ENCODE measurements around the gene AIPL1. TPM values are rescaled to one million over a fixed set of nuclear protein-coding genes. Genes with fewer than 3 reads are reported as not detected.

The AIPL1 gene
- polyA plus RNA-seq, 1 donor (not counting 4 experiments of a cell fraction or from before 2014, with no cell fraction given) = not detected

- no peaks in the 10 kb centered on the region for H3K9me1 ChIP-seq (ENCODE audit: control insufficient read depth, extremely low read depth, insufficient read depth, low read length)
- H3K27me3 ChIP-seq (ENCODE audit: control insufficient read depth, extremely low read depth, insufficient read depth, low read length) = no peaks in the 10 kb centered on the region
- no peak overlapping the region for H3K4me2 ChIP-seq (ENCODE audit: control insufficient read depth, extremely low read depth, insufficient read depth, low read depth, low read length)
- peaks cover 3 to 12% of the 10 kb centered on the region in 2 experiments for H3K36me3 ChIP-seq (ENCODE audit: control insufficient read depth in 2 of 2, extremely low read depth in 1 of 2, insufficient read depth in 2 of 2, low read length in 2 of 2)
- H3K9ac ChIP-seq (ENCODE audit: control insufficient read depth, extremely low read depth, insufficient read depth, low read length) = no peak overlapping the region
- no peaks in the 10 kb centered on the region for H3K9me3 ChIP-seq (ENCODE audit: control insufficient read depth, low read depth, low read length)
- DNase-seq (ENCODE audit: low read depth, low spot score) (no peak), FAIRE-seq (no peak)
- no peak overlapping the region for H2AFZ ChIP-seq (ENCODE audit: control insufficient read depth, low read length)
- H3K27ac ChIP-seq (ENCODE audit: control insufficient read depth, insufficient read depth, low read length) = no peak overlapping the region
- peaks cover 12% of the 10 kb centered on the region for H3K4me1 ChIP-seq (ENCODE audit: control insufficient read depth, extremely low read depth, insufficient read depth, low read length)
- TF ChIP-seq EZH2 (IDR thresholded peaks at IDR 0.05; ENCODE audit: low read length) = no peak
- no peak for TF ChIP-seq CTCF (optimal IDR thresholded peaks at IDR 0.05 in 1 of 3, IDR thresholded peaks at IDR 0.05 in 1 of 3, conservative IDR thresholded peaks at IDR 0.05 in 1 of 3; ENCODE audit: extremely low read depth in 1 of 3, insufficient read depth in 2 of 3, low read length in 3 of 3)
- H4K20me1 ChIP-seq (ENCODE audit: control insufficient read depth, extremely low read depth, insufficient read depth, low read length) = no peaks in the 10 kb centered on the region
- H3K79me2 ChIP-seq (ENCODE audit: control insufficient read depth, insufficient read depth, low read length) = no peaks in the 10 kb centered on the region
- dilution Hi-C loops (cut with MboI; ENCODE audit: extremely low pct_ligation_motif_present, low sequenced_read_pairs) = no loop called here
- H3K4me3 ChIP-seq (ENCODE audit: control insufficient read depth in 2 of 3, extremely low read depth in 1 of 3, insufficient read depth in 2 of 3, low read depth in 1 of 3, low read length in 3 of 3) = no peak overlapping the region
Observed at GRCh38 chr17:6448473-6448872, 13.6 kb upstream of the AIPL1 start.

GRCh38 chr17:6446516-6447100, 11.7 kb upstream of the AIPL1 start:
- Histone ChIP-seq H3K36me3 (ENCODE audit: control insufficient read depth in 2 of 2, extremely low read depth in 1 of 2, insufficient read depth in 2 of 2, low read length in 2 of 2) (peaks cover 3 to 10% of the 10 kb centered on the region in 2 experiments), H3K4me1 (ENCODE audit: control insufficient read depth, extremely low read depth, insufficient read depth, low read length) (peaks cover 15% of the 10 kb centered on the region), H2AFZ (ENCODE audit: control insufficient read depth, low read length) (no peak overlapping the region), H3K79me2 (ENCODE audit: control insufficient read depth, insufficient read depth, low read length) (no peaks in the 10 kb centered on the region), H4K20me1 (ENCODE audit: control insufficient read depth, extremely low read depth, insufficient read depth, low read length) (no peaks in the 10 kb centered on the region), H3K4me3 (ENCODE audit: control insufficient read depth in 2 of 3, extremely low read depth in 1 of 3, insufficient read depth in 2 of 3, low read depth in 1 of 3, low read length in 3 of 3) (no peak overlapping the region), H3K9ac (ENCODE audit: control insufficient read depth, extremely low read depth, insufficient read depth, low read length) (no peak overlapping the region), H3K4me2 (ENCODE audit: control insufficient read depth, extremely low read depth, insufficient read depth, low read depth, low read length) (no peak overlapping the region), H3K27me3 (ENCODE audit: control insufficient read depth, extremely low read depth, insufficient read depth, low read length) (no peaks in the 10 kb centered on the region), H3K9me1 (ENCODE audit: control insufficient read depth, extremely low read depth, insufficient read depth, low read length) (no peaks in the 10 kb centered on the region), H3K9me3 (ENCODE audit: control insufficient read depth, low read depth, low read length) (no peaks in the 10 kb centered on the region), H3K27ac (ENCODE audit: control insufficient read depth, insufficient read depth, low read length) (no peak overlapping the region)
- DNase-seq (ENCODE audit: low read depth, low spot score) (no peak), FAIRE-seq (no peak)
- TF ChIP-seq EZH2 (IDR thresholded peaks at IDR 0.05; ENCODE audit: low read length) (no peak), CTCF (optimal IDR thresholded peaks at IDR 0.05 in 1 of 3, IDR thresholded peaks at IDR 0.05 in 1 of 3, conservative IDR thresholded peaks at IDR 0.05 in 1 of 3; ENCODE audit: extremely low read depth in 1 of 3, insufficient read depth in 2 of 3, low read length in 3 of 3) (no peak)
- dilution Hi-C loops (cut with MboI; ENCODE audit: extremely low pct_ligation_motif_present, low sequenced_read_pairs) = no loop called here
